K562 (cell line): ENCODE measurements around the gene BTBD1.

ENCODE experiments used
- EZH2 ChIP-seq: IDR thresholded peaks from 2 replicates; pipeline ENCODE4 v1.6.1; 2012; ENCODE audit warnings: low read depth, mild to moderate bottlenecking, inconsistent platforms, low read length, borderline replicate concordance
- GABPB1 ChIP-seq: sonication (generic); formaldehyde crosslinking; IDR thresholded peaks from 2 replicates; pipeline ENCODE4 v1.8.0; 2022; ENCODE audit warnings: mild to moderate bottlenecking, missing genetic modification reagents
- HIVEP1 ChIP-seq: fragments of 250-450 bp; sonication (Bioruptor Pico); IDR thresholded peaks from 2 replicates; pipeline ENCODE4 v1.4.0; 2020; ENCODE audit warnings: mild to moderate bottlenecking
- MBD1 ChIP-seq: fragments of 250-450 bp; sonication (Bioruptor Pico); IDR thresholded peaks from 2 replicates; pipeline ENCODE4 v1.8.0; 2022; ENCODE audit warnings: inconsistent platforms
- NR1H2 ChIP-seq: sonication (generic); formaldehyde crosslinking; IDR thresholded peaks from 2 replicates; pipeline ENCODE4 v1.4.0; 2020; ENCODE audit warnings: mild to moderate bottlenecking, missing genetic modification reagents
- ZKSCAN1 ChIP-seq: fragments of 150-350 bp; IDR thresholded peaks from 2 replicates; pipeline ENCODE4 v1.6.1; 2016; ENCODE audit warnings: low read depth, low read length

- no peak for TF ChIP-seq GABPB1
- TF ChIP-seq HIVEP1 (CRISPR knock-in tag) = no peak
- no peak for TF ChIP-seq ZKSCAN1
- no peak for TF ChIP-seq NR1H2 (CRISPR knock-in tag)
- no peak for TF ChIP-seq EZH2
- TF ChIP-seq MBD1 (CRISPR knock-in tag) = no peak
These were observed 72.0 kb downstream of the BTBD1 start for GRCh38 chr15:82995076-82995475.
